HCT116 (cell line): ENCODE data around the gene DHX36. TPM values are rescaled to one million over a fixed set of nuclear protein-coding genes. Genes with fewer than 3 reads are reported as not detected.

ENCODE experiments used
- ATAC-seq: fragments of 200-7000 bp; cut with Tn5 transposase; 2 replicates; pipeline ENCODE4 v1.9.1; 2020; ENCODE audit warnings: mild to moderate bottlenecking, moderate library complexity
- BruUV-seq: library from RNA; stranded (reverse); fragments of 400-500 nt; replicated peaks from 2 replicates; lab custom pipeline; 2021; lab: Mats Ljungman, UMichigan
- CTCF ChIA-PET: fragments of 300-600 bp; sonication (Branson Sonifier 250); formaldehyde crosslinking; loops from one replicate; lab custom pipeline; 2021; ENCODE audit warnings: antibody characterized with exemption; lab: Charles Lee
- POLR2A ChIA-PET: fragments of 300-600, 350-600 bp; sonication (Branson Sonifier 250); formaldehyde crosslinking; loops from one replicate; lab custom pipeline; 2021; ENCODE audit warnings: antibody characterized with exemption; lab: Charles Lee
- RAD21 ChIA-PET, 2 experiments: fragments of 300-600 bp; sonication (Branson Sonifier 250); formaldehyde crosslinking; loops; one replicate each; lab custom pipeline; 2023; ENCODE audit warnings: low total read pairs in 2 of 2; ENCODE audit not compliant: uncharacterized antibody in 2 of 2, unreplicated experiment in 2 of 2, low non-redundant PET in 1 of 2; lab: Charles Lee
- DNase-seq: peaks from one replicate; pipeline ENCODE4 v3.0.0-alpha.2; 2010; ENCODE audit warnings: low read depth, low spot score
- H2AFZ ChIP-seq: fragments of 200-600 bp; shearing (Covaris generic), sonication (generic); 2 replicates; pipeline ENCODE4 v1.6.1; 2017; ENCODE audit warnings: low read depth, mixed run types, mixed read lengths, antibody characterized with exemption, low read length; ENCODE audit not compliant: poor library complexity, severe bottlenecking
- H3K27ac ChIP-seq: 2 replicates; pipeline ENCODE4 v1.5.1; 2012; ENCODE audit warnings: low read depth, low read length
- H3K27me3 ChIP-seq: fragments of 200-600 bp; sonication (generic); 2 replicates; pipeline ENCODE4 v1.6.1; 2016; ENCODE audit warnings: mixed run types, low read length, mixed read lengths; ENCODE audit not compliant: insufficient read depth
- H3K36me3 ChIP-seq, 2 experiments: fragments of 200-500 bp in 1 of 2; fragments of 200-600 bp in 1 of 2; sonication (Bioruptor generic) in 1 of 2; sonication (generic) in 1 of 2; 2 replicates each; pipeline versions ENCODE4 v1.5.1 to v1.6.1; 2014 to 2016; ENCODE audit warnings: low read length in 2 of 2, inconsistent platforms in 1 of 2, mixed read lengths in 1 of 2, mixed run types in 1 of 2; ENCODE audit not compliant: insufficient read depth in 2 of 2, control insufficient read depth in 1 of 2
- H3K4me1 ChIP-seq, 2 experiments: fragments of 200-600 bp in 1 of 2; sonication (generic) in 1 of 2; 2 replicates each; pipeline versions ENCODE4 v1.5.1 to v1.6.1; 2012 to 2017; ENCODE audit warnings: low read length in 2 of 2, inconsistent platforms in 1 of 2, mild to moderate bottlenecking in 1 of 2, mixed read lengths in 1 of 2, mixed run types in 1 of 2, moderate library complexity in 1 of 2; ENCODE audit not compliant: insufficient read depth in 2 of 2, control insufficient read depth in 1 of 2
- H3K4me2 ChIP-seq: fragments of 200-600 bp; sonication (generic); 2 replicates; pipeline ENCODE4 v1.6.1; 2017; ENCODE audit warnings: mixed run types, low read length, mixed read lengths
- H3K4me3 ChIP-seq, 2 experiments: fragments of 200-600 bp in 1 of 2; sonication (generic) in 1 of 2; replicated peaks in 1 of 2; 2 replicates each; pipeline ENCODE4 v1.5.1; 2011 to 2016; ENCODE audit warnings: low read length in 2 of 2, control low read depth in 1 of 2, low read depth in 1 of 2, mild to moderate bottlenecking in 1 of 2, mixed read lengths in 1 of 2, mixed run types in 1 of 2
- H3K79me2 ChIP-seq: fragments of 200-600 bp; sonication (generic); 2 replicates; pipeline ENCODE4 v1.6.1; 2017; ENCODE audit warnings: mild to moderate bottlenecking, mixed run types, low read length, moderate library complexity, mixed read lengths; ENCODE audit not compliant: insufficient read depth
- H3K9ac ChIP-seq: fragments of 200-600 bp; sonication (generic); 2 replicates; pipeline ENCODE4 v1.6.1; 2016; ENCODE audit warnings: low read length, mixed read lengths
- H3K9me2 ChIP-seq: fragments of 200-600 bp; sonication (generic), shearing (Covaris generic); 2 replicates; pipeline ENCODE4 v1.6.1; 2017; ENCODE audit warnings: mixed run types, mild to moderate bottlenecking, moderate library complexity; ENCODE audit not compliant: insufficient read depth
- H3K9me3 ChIP-seq, 2 experiments: fragments of 200-500 bp in 1 of 2; fragments of 200-600 bp in 1 of 2; sonication (Bioruptor generic) in 1 of 2; sonication (generic) in 1 of 2; 2 replicates each; pipeline ENCODE4 v1.6.1; 2014 to 2017; ENCODE audit warnings: low read length in 2 of 2, mixed read lengths in 2 of 2, inconsistent platforms in 1 of 2, low read depth in 1 of 2, mild to moderate bottlenecking in 1 of 2, mixed run types in 1 of 2, moderate library complexity in 1 of 2; ENCODE audit not compliant: control insufficient read depth in 1 of 2, insufficient read depth in 1 of 2
- H4K20me1 ChIP-seq: fragments of 200-600 bp; sonication (generic), shearing (Covaris generic); 2 replicates; pipeline ENCODE4 v1.6.1; 2017; ENCODE audit warnings: mixed run types, mild to moderate bottlenecking, moderate library complexity; ENCODE audit not compliant: insufficient read depth
- CBX3 ChIP-seq: IDR thresholded peaks from 2 replicates; pipeline ENCODE4 v1.6.1; 2012; ENCODE audit warnings: low read depth
- CEBPB ChIP-seq: IDR thresholded peaks from 2 replicates; pipeline ENCODE4 v1.6.1; 2012; ENCODE audit warnings: low read depth
- SIN3A ChIP-seq: IDR thresholded peaks from 2 replicates; pipeline ENCODE4 v1.6.1; 2012; ENCODE audit warnings: low read depth
- SP1 ChIP-seq: IDR thresholded peaks from 2 replicates; pipeline ENCODE4 v1.6.1; 2012; ENCODE audit warnings: low read depth
- TCF7L2 ChIP-seq: IDR thresholded peaks from 2 replicates; pipeline ENCODE4 v1.7.0; 2011; ENCODE audit warnings: borderline replicate concordance, inconsistent platforms; ENCODE audit not compliant: insufficient read depth, insufficient read length; ENCODE audit errors: extremely low read depth
- intact Hi-C: fragments of 100-400 bp; cut with micrococcal nuclease; formaldehyde crosslinking; loops from 2 replicates; pipeline ENCODE4 v1.10.0; 2022
- total RNA-seq: library from RNA; stranded (reverse); gene quantifications from one replicate; pipeline ENCODE4 v1.2.1, GENCODE V29; 2021; ENCODE audit not compliant: unreplicated experiment
- TF ChIP-seq, protein P1 (sequence below), 3 experiments: fragments of 200-600 bp in 1 of 3; sonication (generic) in 1 of 3; IDR thresholded peaks in 2 of 3; conservative IDR thresholded peaks in 1 of 3; 2 replicates each; pipeline ENCODE4 v1.5.1; 2012 to 2017; ENCODE audit warnings: low read depth in 2 of 3, low read length in 2 of 3, antibody characterized with exemption in 1 of 3, borderline replicate concordance in 1 of 3, control low read depth in 1 of 3, mild to moderate bottlenecking in 1 of 3, mixed read lengths in 1 of 3, mixed run types in 1 of 3, moderate library complexity in 1 of 3; ENCODE audit not compliant: insufficient read depth in 1 of 3
- TF ChIP-seq, protein P2 (sequence below): IDR thresholded peaks from 2 replicates; pipeline ENCODE4 v1.6.1; 2012

DHX36 gene
- total RNA-seq, 1 experiment from 2014 or later, result 49.9 TPM

DNA sequence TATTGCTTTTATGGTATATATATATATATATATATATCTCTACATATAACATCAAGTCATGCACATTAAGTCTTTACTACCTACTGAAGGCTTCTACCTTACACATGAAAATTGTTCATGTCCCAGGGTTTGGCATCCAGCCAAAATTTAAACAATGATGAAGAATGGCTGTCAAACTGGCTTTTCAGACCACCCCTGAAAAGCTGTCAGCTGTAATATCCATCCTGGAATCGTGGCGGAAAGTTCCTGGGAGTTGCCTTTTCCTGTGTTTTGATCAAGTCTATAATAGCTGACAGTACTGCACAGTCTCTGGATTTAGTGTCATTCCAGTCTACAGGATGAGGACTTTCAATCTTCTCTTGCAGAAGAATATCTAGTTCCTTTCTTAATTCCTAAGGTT is 48.3 kb downstream of the DHX36 start:
- Histone ChIP-seq H3K79me2 (peaks cover 6% of the 10 kb centered on the region; the same call in 1 of the 2 replicates), H3K4me1 (no peaks in the 10 kb centered on the region), H3K9me2 (no peaks in the 10 kb centered on the region), H3K27ac (no peak overlapping the region), H3K9ac (no peak overlapping the region), H3K4me2 (no peak overlapping the region), H2AFZ (no peak overlapping the region), H4K20me1 (no peaks in the 10 kb centered on the region), H3K4me3 (no peak overlapping the region), H3K27me3 (no peaks in the 10 kb centered on the region), H3K9me3 (no peaks in the 10 kb centered on the region), H3K36me3 (peaks cover 38 to 43% of the 10 kb centered on the region in 2 experiments)
- TF ChIP-seq SP1, result no peak
- TF ChIP-seq, protein P1, sequence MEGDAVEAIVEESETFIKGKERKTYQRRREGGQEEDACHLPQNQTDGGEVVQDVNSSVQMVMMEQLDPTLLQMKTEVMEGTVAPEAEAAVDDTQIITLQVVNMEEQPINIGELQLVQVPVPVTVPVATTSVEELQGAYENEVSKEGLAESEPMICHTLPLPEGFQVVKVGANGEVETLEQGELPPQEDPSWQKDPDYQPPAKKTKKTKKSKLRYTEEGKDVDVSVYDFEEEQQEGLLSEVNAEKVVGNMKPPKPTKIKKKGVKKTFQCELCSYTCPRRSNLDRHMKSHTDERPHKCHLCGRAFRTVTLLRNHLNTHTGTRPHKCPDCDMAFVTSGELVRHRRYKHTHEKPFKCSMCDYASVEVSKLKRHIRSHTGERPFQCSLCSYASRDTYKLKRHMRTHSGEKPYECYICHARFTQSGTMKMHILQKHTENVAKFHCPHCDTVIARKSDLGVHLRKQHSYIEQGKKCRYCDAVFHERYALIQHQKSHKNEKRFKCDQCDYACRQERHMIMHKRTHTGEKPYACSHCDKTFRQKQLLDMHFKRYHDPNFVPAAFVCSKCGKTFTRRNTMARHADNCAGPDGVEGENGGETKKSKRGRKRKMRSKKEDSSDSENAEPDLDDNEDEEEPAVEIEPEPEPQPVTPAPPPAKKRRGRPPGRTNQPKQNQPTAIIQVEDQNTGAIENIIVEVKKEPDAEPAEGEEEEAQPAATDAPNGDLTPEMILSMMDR (IDR thresholded peaks at IDR 0.05 in 2 of 3, conservative IDR thresholded peaks at IDR 0.05 in 1 of 3; ENCODE audit: borderline replicate concordance in 1 of 3, insufficient read depth in 1 of 3, low read depth in 2 of 3, low read length in 2 of 3), result no peak
- ChIA-PET POLR2A (no interaction called here), CTCF (no interaction called here), RAD21 (no interaction called here)
- no TSS peak for BruUV-seq
- DNase-seq (no peak), ATAC-seq (no peak)
- intact Hi-C loops, result no loop called here

DNA sequence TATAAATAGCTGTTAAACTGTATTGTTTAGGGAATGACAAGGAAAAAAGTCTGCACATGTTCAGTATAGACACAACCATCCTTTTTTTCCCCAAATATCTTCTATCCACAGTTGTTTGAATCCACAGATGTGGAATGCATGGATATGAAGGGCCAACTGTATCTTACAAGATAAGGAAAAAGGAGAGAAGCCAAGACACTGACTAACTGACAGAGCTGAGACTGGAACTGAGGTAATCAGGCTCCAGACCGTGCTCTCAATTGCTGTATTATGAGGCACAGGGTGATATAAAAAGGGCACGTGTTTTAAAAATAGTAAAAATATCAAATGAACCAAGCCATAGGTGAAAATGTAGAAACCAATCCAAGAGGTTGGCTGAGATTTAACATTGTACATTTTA is 49.0 kb downstream of the DHX36 start:
- POLR2A ChIA-PET, result no interaction called here
- no peaks in the 10 kb centered on the region for H3K4me1 ChIP-seq
- TF ChIP-seq, protein P2, sequence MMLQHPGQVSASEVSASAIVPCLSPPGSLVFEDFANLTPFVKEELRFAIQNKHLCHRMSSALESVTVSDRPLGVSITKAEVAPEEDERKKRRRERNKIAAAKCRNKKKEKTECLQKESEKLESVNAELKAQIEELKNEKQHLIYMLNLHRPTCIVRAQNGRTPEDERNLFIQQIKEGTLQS, result no peak
- no peak for TF ChIP-seq CBX3
- TF ChIP-seq CEBPB, result no peak
- no peak for TF ChIP-seq SIN3A
- TF ChIP-seq TCF7L2, result no peak
- TF ChIP-seq, protein P1 (IDR thresholded peaks at IDR 0.05 in 2 of 3, conservative IDR thresholded peaks at IDR 0.05 in 1 of 3; ENCODE audit: borderline replicate concordance in 1 of 3, insufficient read depth in 1 of 3, low read depth in 2 of 3, low read length in 2 of 3), result no peak
- H3K27ac ChIP-seq, result no peak overlapping the region
- H3K4me2 ChIP-seq, result no peak overlapping the region
- H3K9me3 ChIP-seq, result no peaks in the 10 kb centered on the region
- no peaks in the 10 kb centered on the region for H4K20me1 ChIP-seq
- H3K36me3 ChIP-seq, result peaks cover 37 to 38% of the 10 kb centered on the region in 2 experiments
- H3K4me3 ChIP-seq, result no peak overlapping the region
- no peak overlapping the region for H3K9ac ChIP-seq
- DNase-seq, result no peak
- peaks cover 6% of the 10 kb centered on the region; the same call in 1 of the 2 replicates for H3K79me2 ChIP-seq
- H3K9me2 ChIP-seq, result no peaks in the 10 kb centered on the region
- H3K27me3 ChIP-seq, result no peaks in the 10 kb centered on the region
- RAD21 ChIA-PET, result no interaction called here
- CTCF ChIA-PET, result no interaction called here
- H2AFZ ChIP-seq, result no peak overlapping the region
- no TSS peak for BruUV-seq
- ATAC-seq, result no peak
- intact Hi-C loops, result no loop called here
